ENCODE data around the gene TMEM184A. TPM values are rescaled to one million over a fixed set of nuclear protein-coding genes. Genes with fewer than 3 reads are reported as not detected.

Gene TMEM184A
- total and polyA plus RNA-seq, 2 experiments from 2014 or later: 0.18 to 0.66 TPM

- Mint-ChIP-seq H3K36me3 (ENCODE audit: low read depth) (no peaks in the 10 kb centered on the region), H3K4me3 (no peak overlapping the region), H3K9me3 (no peaks in the 10 kb centered on the region), H3K27me3 (ENCODE audit: insufficient read depth, low read depth, poor library complexity) (peaks cover 6% of the 10 kb centered on the region), H3K27ac (no peak overlapping the region), H3K4me1 (peaks cover 11% of the 10 kb centered on the region)
- no peak for TF ChIP-seq STAT1 (IDR thresholded peaks at IDR 0.05; ENCODE audit: unreplicated experiment)
- TF ChIP-seq NANOG (IDR thresholded peaks at IDR 0.05; ENCODE audit: borderline replicate concordance): no peak
- TF ChIP-seq ETS1 (IDR thresholded peaks at IDR 0.05): no peak
- TF ChIP-seq EZH2phosphoT487 (IDR thresholded peaks at IDR 0.05; ENCODE audit: unreplicated experiment): no peak
- TF ChIP-seq ZNF462 (CRISPR knock-in tag; IDR thresholded peaks at IDR 0.05): no peak
- no peak for TF ChIP-seq CREB1 (CRISPR knock-in tag; IDR thresholded peaks at IDR 0.05; ENCODE audit: low read depth)
- TF ChIP-seq JUNB (IDR thresholded peaks at IDR 0.05; ENCODE audit: unreplicated experiment): no peak
- Histone ChIP-seq H3K36me3 (ENCODE audit: insufficient read depth) (no peaks in the 10 kb centered on the region), H3K4me3 (no peak overlapping the region), H3K4me1 (ENCODE audit: insufficient read depth) (peaks cover 9% of the 10 kb centered on the region; the same call in 1 of the 2 replicates), H3F3A (replicated peaks; ENCODE audit: low read depth) (no peaks in the 10 kb centered on the region), H3K27me3 (ENCODE audit: insufficient read depth) (no peaks in the 10 kb centered on the region), H3K9me2 (ENCODE audit: insufficient read depth) (no peaks in the 10 kb centered on the region), H3K4me2 (no peak overlapping the region), H4K20me1 (replicated peaks; ENCODE audit: insufficient read depth) (no peaks in the 10 kb centered on the region), H3K79me2 (replicated peaks; ENCODE audit: insufficient read depth) (no peaks in the 10 kb centered on the region), H3K27ac (ENCODE audit: low read depth) (no peak overlapping the region), H2AFZ (no peak overlapping the region)
- ATAC-seq (no peak), DNase-seq (ENCODE audit: low spot score) (no peak)
Measured at GRCh38 chr7:1554333-1555045, 1.5 kb downstream of the TMEM184A start.
